SH-SY5Y (cell line): ENCODE results near the gene PDGFB.

ENCODE experiments used
- GATA2 ChIP-seq: IDR thresholded peaks from 2 replicates; pipeline ENCODE4 v1.6.1; 2011; ENCODE audit warnings: mild to moderate bottlenecking, low read depth, low read length
- GATA3 ChIP-seq: IDR thresholded peaks from 2 replicates; pipeline ENCODE4 v1.6.1; 2011; ENCODE audit warnings: low read depth, mild to moderate bottlenecking, low read length, moderate library complexity

- TF ChIP-seq GATA2 (no peak), GATA3 (no peak)
Measured at GRCh38 chr22:39289975-39290720, 45.4 kb upstream of the PDGFB start.
